Progenitor cell of endocrine pancreas (in vitro differentiated cells): ENCODE measurements around the gene PPM1H. TPM values are rescaled to one million over a fixed set of nuclear protein-coding genes. Genes with fewer than 3 reads are reported as not detected.

Experiments used
- DNase-seq: peaks from one replicate; pipeline ENCODE4 v3.0.0; 2021; ENCODE audit warnings: low spot score; ENCODE audit not compliant: unreplicated experiment
- H3K27ac Mint-ChIP-seq: 2 replicates; pipeline ENCODE4 v1.8.0; 2021; ENCODE audit warnings: mild to moderate bottlenecking, moderate library complexity, mixed read lengths
- H3K27me3 Mint-ChIP-seq: 2 replicates; pipeline ENCODE4 v1.8.0; 2021; ENCODE audit warnings: mixed read lengths
- H3K36me3 Mint-ChIP-seq: 2 replicates; pipeline ENCODE4 v1.8.0; 2022; ENCODE audit warnings: mixed read lengths; ENCODE audit not compliant: insufficient read depth
- H3K4me1 Mint-ChIP-seq: 2 replicates; pipeline ENCODE4 v1.8.0; 2021; ENCODE audit warnings: low read depth, mixed read lengths
- H3K4me3 Mint-ChIP-seq: 2 replicates; pipeline ENCODE4 v1.8.0; 2021; ENCODE audit warnings: low read depth, mild to moderate bottlenecking, moderate library complexity, mixed read lengths
- H3K9me3 Mint-ChIP-seq: 2 replicates; pipeline ENCODE4 v1.8.0; 2021; ENCODE audit warnings: low read depth, mixed read lengths
- total RNA-seq: library from RNA; stranded (reverse); gene quantifications from 2 replicates; pipeline ENCODE4 v1.2.1, GENCODE V29; 2021
- TF ChIP-seq, protein P1 (sequence below): fragments of 200-600 bp; sonication (generic); IDR thresholded peaks from one replicate; pipeline ENCODE4 v1.5.0; 2021; ENCODE audit warnings: antibody characterized with exemption, mild to moderate bottlenecking; ENCODE audit not compliant: unreplicated experiment

PPM1H gene
- total RNA-seq, 1 donor from 2014 or later: 25.4 TPM

DNA sequence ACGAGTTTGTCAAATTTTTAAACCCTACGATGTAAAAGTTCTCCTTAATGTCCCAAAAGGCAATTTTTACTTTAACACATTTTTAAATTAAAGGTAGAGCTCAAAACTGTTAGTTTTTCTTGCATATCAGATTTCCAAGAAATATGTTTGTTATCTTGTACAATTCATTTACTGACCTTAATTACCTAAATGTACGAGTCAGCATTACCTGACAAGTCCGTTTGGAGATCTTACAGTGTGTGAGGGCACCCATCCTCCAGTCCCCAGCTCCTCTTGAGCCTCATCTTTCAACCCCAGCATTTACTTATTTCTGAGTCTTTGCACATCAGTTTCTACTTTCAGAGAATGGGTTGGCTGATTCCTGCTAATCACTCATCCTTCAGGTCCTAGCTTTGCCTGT is 23.7 kb downstream of the PPM1H start:
- no peak for DNase-seq
- Mint-ChIP-seq H3K4me1 (peaks cover 18% of the 10 kb centered on the region), H3K27ac (no peak overlapping the region), H3K4me3 (no peak overlapping the region), H3K27me3 (no peaks in the 10 kb centered on the region), H3K9me3 (no peaks in the 10 kb centered on the region), H3K36me3 (peaks cover 3% of the 10 kb centered on the region)
- TF ChIP-seq, protein P1, sequence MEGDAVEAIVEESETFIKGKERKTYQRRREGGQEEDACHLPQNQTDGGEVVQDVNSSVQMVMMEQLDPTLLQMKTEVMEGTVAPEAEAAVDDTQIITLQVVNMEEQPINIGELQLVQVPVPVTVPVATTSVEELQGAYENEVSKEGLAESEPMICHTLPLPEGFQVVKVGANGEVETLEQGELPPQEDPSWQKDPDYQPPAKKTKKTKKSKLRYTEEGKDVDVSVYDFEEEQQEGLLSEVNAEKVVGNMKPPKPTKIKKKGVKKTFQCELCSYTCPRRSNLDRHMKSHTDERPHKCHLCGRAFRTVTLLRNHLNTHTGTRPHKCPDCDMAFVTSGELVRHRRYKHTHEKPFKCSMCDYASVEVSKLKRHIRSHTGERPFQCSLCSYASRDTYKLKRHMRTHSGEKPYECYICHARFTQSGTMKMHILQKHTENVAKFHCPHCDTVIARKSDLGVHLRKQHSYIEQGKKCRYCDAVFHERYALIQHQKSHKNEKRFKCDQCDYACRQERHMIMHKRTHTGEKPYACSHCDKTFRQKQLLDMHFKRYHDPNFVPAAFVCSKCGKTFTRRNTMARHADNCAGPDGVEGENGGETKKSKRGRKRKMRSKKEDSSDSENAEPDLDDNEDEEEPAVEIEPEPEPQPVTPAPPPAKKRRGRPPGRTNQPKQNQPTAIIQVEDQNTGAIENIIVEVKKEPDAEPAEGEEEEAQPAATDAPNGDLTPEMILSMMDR: no peak

DNA sequence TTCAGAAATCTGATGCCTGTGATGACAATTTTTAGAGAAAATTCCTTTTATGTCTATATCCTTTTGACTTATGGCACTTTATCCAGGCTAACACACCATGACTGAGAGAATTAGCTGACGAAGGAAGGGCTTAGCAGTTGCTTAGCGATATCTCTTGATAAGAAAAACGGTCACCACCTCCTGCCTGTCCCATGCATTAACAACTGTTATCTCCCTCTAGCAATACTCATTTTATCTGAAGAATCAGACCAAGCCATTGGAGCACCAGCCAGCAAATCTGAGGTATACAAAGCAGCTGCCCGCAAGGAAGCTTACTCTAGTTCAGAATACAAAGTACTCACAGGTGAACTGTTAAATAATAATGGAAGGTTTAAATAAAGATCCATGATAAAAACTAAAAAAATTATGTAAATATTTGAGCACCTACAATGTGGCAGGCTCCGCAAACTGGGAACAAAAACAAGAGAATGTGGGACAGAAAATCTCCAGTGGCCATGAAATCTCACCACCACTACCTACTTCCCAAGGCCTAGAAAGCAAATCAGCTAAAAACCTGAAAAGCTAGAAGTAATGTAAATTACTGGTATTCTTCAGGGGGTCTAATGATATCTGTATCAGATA is 24.3 kb downstream of the PPM1H start:
- TF ChIP-seq, protein P1: no peak
- Mint-ChIP-seq H3K9me3 (no peaks in the 10 kb centered on the region), H3K27ac (peak overlapping the region; percentile 25), H3K4me1 (peaks cover 18% of the 10 kb centered on the region), H3K36me3 (peaks cover 3% of the 10 kb centered on the region), H3K27me3 (no peaks in the 10 kb centered on the region), H3K4me3 (no peak overlapping the region)
- no peak for DNase-seq

DNA sequence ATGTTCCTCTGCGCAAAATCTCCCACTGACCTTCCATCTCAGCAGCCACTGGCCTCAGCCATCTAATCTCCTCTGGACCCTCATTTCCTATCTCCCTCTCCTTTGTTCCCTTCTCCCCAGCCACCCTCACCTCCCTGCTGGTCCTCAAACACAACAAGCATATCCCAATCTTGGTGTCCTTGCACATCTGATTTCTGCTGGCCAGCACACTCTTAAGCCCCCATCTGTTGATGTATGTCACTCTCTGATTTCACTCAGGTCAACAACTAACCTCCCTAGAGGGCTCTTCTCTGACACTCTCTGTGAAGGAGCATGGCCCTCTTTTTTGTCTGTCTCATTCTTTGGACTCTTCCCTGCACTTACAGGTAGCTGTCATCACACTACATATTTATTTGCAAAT is 25.6 kb downstream of the PPM1H start:
- Mint-ChIP-seq H3K36me3 (peaks cover under 1% of the 10 kb centered on the region), H3K27me3 (no peaks in the 10 kb centered on the region), H3K4me1 (peaks cover 18% of the 10 kb centered on the region)

DNA sequence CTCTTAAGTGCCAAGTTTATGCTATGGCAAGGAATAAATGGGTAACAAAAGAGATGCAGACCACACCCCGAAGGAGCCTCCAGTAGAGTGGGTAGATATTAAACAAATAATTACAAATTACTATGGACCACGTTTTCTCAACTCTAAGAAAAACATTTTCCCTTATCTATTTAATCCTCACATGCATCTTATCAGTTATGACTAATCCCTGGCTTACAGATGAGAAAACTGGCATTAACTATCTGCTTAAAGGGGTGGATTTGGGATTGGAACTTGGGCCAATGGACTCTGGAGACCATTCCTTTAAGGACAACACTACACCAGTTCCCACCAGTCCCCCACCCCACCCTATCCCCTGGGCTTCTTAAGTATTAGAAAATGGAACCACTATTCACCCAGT is 26.3 kb downstream of the PPM1H start:
- Mint-ChIP-seq H3K36me3 (no peaks in the 10 kb centered on the region), H3K27ac (no peak overlapping the region), H3K4me3 (no peak overlapping the region), H3K9me3 (no peaks in the 10 kb centered on the region), H3K4me1 (peaks cover 18% of the 10 kb centered on the region), H3K27me3 (no peaks in the 10 kb centered on the region)
- no peak for DNase-seq
- TF ChIP-seq, protein P1: no peak

More for the DNA sequence above, 25.6 kb downstream of the PPM1H start:
- Mint-ChIP-seq H3K9me3 (no peaks in the 10 kb centered on the region), H3K27ac (no peak overlapping the region), H3K4me3 (no peak overlapping the region)
- DNase-seq: no peak
- TF ChIP-seq, protein P1: no peak

DNA sequence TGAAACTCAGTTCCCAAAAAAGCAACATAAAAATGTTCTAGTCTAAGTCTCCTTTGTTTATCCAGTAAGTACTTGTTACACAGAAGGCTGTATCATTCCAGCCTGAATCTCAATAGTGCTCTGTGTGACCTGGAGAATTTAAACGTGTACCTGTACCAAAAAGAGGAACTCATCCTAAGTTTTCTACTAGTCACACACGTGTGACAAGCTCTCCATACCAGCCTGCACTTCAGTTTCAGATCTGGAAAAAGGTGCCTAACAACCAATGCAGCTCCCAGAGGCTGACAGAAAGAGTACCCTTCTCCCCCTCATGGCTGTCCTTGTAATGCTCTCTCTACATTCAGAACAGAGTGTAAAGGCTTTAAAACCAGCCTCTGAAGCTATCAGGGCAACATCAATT is 27.4 kb downstream of the PPM1H start:
- Mint-ChIP-seq H3K36me3 (no peaks in the 10 kb centered on the region), H3K4me1 (peaks cover 18% of the 10 kb centered on the region), H3K27me3 (no peaks in the 10 kb centered on the region), H3K9me3 (no peaks in the 10 kb centered on the region), H3K27ac (no peak overlapping the region), H3K4me3 (no peak overlapping the region)
- DNase-seq: no peak
- TF ChIP-seq, protein P1: no peak
